Activated T-cell treated with anti-CD3 and anti-CD28 coated beads, Interleukin-2, amount 50 U/mL, for 4 hours (primary cell): ENCODE data around the gene RPS6KB2. TPM values are rescaled to one million over a fixed set of nuclear protein-coding genes. Genes with fewer than 3 reads are reported as not detected.
"Not testable (repeated sequence)": the region's sequence is repeated elsewhere in the genome, so short reads cannot be mapped to it uniquely, and the experiment has no call there.

Experiments used
- ATAC-seq, 2 donors: fragments of 200-7000 bp; cut with Tn5 transposase; one replicate each; pipeline ENCODE4 v1.10.0; 2021
- DNase-seq: peaks from one replicate; pipeline ENCODE4 v3.0.0-alpha.2; 2020
- H3K27me3 Mint-ChIP-seq: one replicate; pipeline ENCODE4 v1.8.0; 2021; ENCODE audit warnings: low read depth, mixed read lengths
- H3K36me3 Mint-ChIP-seq: one replicate; pipeline ENCODE4 v1.8.0; 2022; ENCODE audit warnings: mixed read lengths; ENCODE audit not compliant: insufficient read depth
- H3K4me1 Mint-ChIP-seq: one replicate; pipeline ENCODE4 v1.8.0; 2021; ENCODE audit warnings: low read depth, mixed read lengths
- H3K4me3 Mint-ChIP-seq: one replicate; pipeline ENCODE4 v1.8.0; 2021; ENCODE audit warnings: mild to moderate bottlenecking, moderate library complexity, mixed read lengths
- H3K9me3 Mint-ChIP-seq: one replicate; pipeline ENCODE4 v1.8.0; 2021; ENCODE audit warnings: mixed read lengths
- total RNA-seq, 3 donors: library from RNA; stranded (reverse); gene quantifications; one replicate each; pipeline ENCODE4 v1.2.1, GENCODE V29; 2021

Gene RPS6KB2
- total RNA-seq, 3 donors from 2014 or later: 90.3 to 97.2 (median 92.7) TPM

GRCh38 chr11:67393437-67393836 is 34.9 kb upstream of the RPS6KB2 start:
- no peak for DNase-seq
- ATAC-seq: no peak
- Mint-ChIP-seq H3K4me3 (peak overlapping the region; percentile 92), H3K27me3 (no peaks in the 10 kb centered on the region), H3K9me3 (no peaks in the 10 kb centered on the region), H3K36me3 (peaks cover 8% of the 10 kb centered on the region), H3K4me1 (peaks cover 52% of the 10 kb centered on the region)

- peaks cover 8% of the 10 kb centered on the region for H3K36me3 Mint-ChIP-seq
- ATAC-seq (no peak), DNase-seq (no peak)
- no peaks in the 10 kb centered on the region for H3K27me3 Mint-ChIP-seq
- peaks cover 53% of the 10 kb centered on the region for H3K4me1 Mint-ChIP-seq
- H3K4me3 Mint-ChIP-seq: peak overlapping the region; percentile 92
- H3K9me3 Mint-ChIP-seq: no peaks in the 10 kb centered on the region
Observed at GRCh38 chr11:67393990-67394389, 34.3 kb upstream of the RPS6KB2 start.

- Mint-ChIP-seq H3K27me3 (no peaks in the 10 kb centered on the region), H3K9me3 (no peaks in the 10 kb centered on the region), H3K4me3 (no peak overlapping the region), H3K4me1 (peaks cover 56% of the 10 kb centered on the region), H3K36me3 (peaks cover 8% of the 10 kb centered on the region)
- DNase-seq (no peak), ATAC-seq (no peak)
Observed at GRCh38 chr11:67395555-67396258, 32.6 kb upstream of the RPS6KB2 start.

GRCh38 chr11:67396259-67396581 is 32.1 kb upstream of the RPS6KB2 start:
- DNase-seq (no peak), ATAC-seq (no peak)
- H3K36me3 Mint-ChIP-seq: peaks cover 8% of the 10 kb centered on the region
- no peak overlapping the region for H3K4me3 Mint-ChIP-seq
- peaks cover 55% of the 10 kb centered on the region for H3K4me1 Mint-ChIP-seq
- H3K9me3 Mint-ChIP-seq: no peaks in the 10 kb centered on the region
- no peaks in the 10 kb centered on the region for H3K27me3 Mint-ChIP-seq

- no peak for ATAC-seq
- Mint-ChIP-seq H3K4me3 (no peak overlapping the region), H3K4me1 (peaks cover 53% of the 10 kb centered on the region), H3K27me3 (no peaks in the 10 kb centered on the region), H3K9me3 (no peaks in the 10 kb centered on the region), H3K36me3 (peaks cover 8% of the 10 kb centered on the region)
- DNase-seq: no peak
Observed at GRCh38 chr11:67396587-67397389, 31.5 kb upstream of the RPS6KB2 start.

GRCh38 chr11:67397536-67397935 is 30.8 kb upstream of the RPS6KB2 start:
- H3K4me3 Mint-ChIP-seq: no peak overlapping the region
- ATAC-seq (no peak), DNase-seq (no peak)
- H3K9me3 Mint-ChIP-seq: no peaks in the 10 kb centered on the region
- H3K4me1 Mint-ChIP-seq: peaks cover 55% of the 10 kb centered on the region
- peaks cover 8% of the 10 kb centered on the region for H3K36me3 Mint-ChIP-seq
- H3K27me3 Mint-ChIP-seq: no peaks in the 10 kb centered on the region

GRCh38 chr11:67397986-67398660 is 30.2 kb upstream of the RPS6KB2 start:
- Mint-ChIP-seq H3K4me1 (peaks cover 54% of the 10 kb centered on the region), H3K36me3 (peaks cover 8% of the 10 kb centered on the region), H3K9me3 (no peaks in the 10 kb centered on the region), H3K4me3 (no peak overlapping the region), H3K27me3 (no peaks in the 10 kb centered on the region)
- DNase-seq (no peak), ATAC-seq (no peak)

- H3K27me3 Mint-ChIP-seq: no peaks in the 10 kb centered on the region
- H3K9me3 Mint-ChIP-seq: no peaks in the 10 kb centered on the region
- peaks cover 52% of the 10 kb centered on the region for H3K4me1 Mint-ChIP-seq
- ATAC-seq (no peak), DNase-seq (no peak)
- H3K36me3 Mint-ChIP-seq: peaks cover 5% of the 10 kb centered on the region
- H3K4me3 Mint-ChIP-seq: peak overlapping the region; percentile 16
Observed at GRCh38 chr11:67398661-67399563, 29.4 kb upstream of the RPS6KB2 start.

GRCh38 chr11:67400251-67400941 is 27.9 kb upstream of the RPS6KB2 start:
- Mint-ChIP-seq H3K4me3 (peak overlapping the region; percentile 88), H3K4me1 (peaks cover 64% of the 10 kb centered on the region), H3K36me3 (peaks cover 5% of the 10 kb centered on the region), H3K9me3 (no peaks in the 10 kb centered on the region), H3K27me3 (no peaks in the 10 kb centered on the region)
- no peak for DNase-seq
- no peak for ATAC-seq

- peaks cover 5% of the 10 kb centered on the region for H3K36me3 Mint-ChIP-seq
- no peaks in the 10 kb centered on the region for H3K9me3 Mint-ChIP-seq
- DNase-seq: peak; percentile 5
- no peaks in the 10 kb centered on the region for H3K27me3 Mint-ChIP-seq
- peaks cover 69% of the 10 kb centered on the region for H3K4me1 Mint-ChIP-seq
- peak in 1 of 2 donors; percentile 1 for ATAC-seq
- H3K4me3 Mint-ChIP-seq: peak overlapping the region; percentile 88
Observed at GRCh38 chr11:67400942-67401494, 27.3 kb upstream of the RPS6KB2 start.

- H3K36me3 Mint-ChIP-seq: peaks cover 5% of the 10 kb centered on the region
Observed at GRCh38 chr11:67401495-67402191, 26.7 kb upstream of the RPS6KB2 start, which contains the start of gene PPP1CA. Gene PPP1CA (minus strand): TSS chr11:67401858. CDS start chr11:67401782, 76 bp downstream.

GRCh38 chr11:67402192-67402839 is 26.0 kb upstream of the RPS6KB2 start:
- H3K27me3 Mint-ChIP-seq, H3K36me3 Mint-ChIP-seq, ATAC-seq, H3K9me3 Mint-ChIP-seq: not testable (repeated sequence)
- H3K4me1 Mint-ChIP-seq: peaks cover 73% of the 10 kb centered on the region
- peak overlapping the region; percentile 88 for H3K4me3 Mint-ChIP-seq
- DNase-seq: peak; percentile 4

More at GRCh38 chr11:67401495-67402191, 26.7 kb upstream of the RPS6KB2 start, which contains the start of gene PPP1CA:
- no peaks in the 10 kb centered on the region for H3K27me3 Mint-ChIP-seq
- H3K4me1 Mint-ChIP-seq: peaks cover 71% of the 10 kb centered on the region
- peak; percentile 75 to 77 for ATAC-seq
- peak within 1 kb of the TSS; percentile 88 for H3K4me3 Mint-ChIP-seq
- DNase-seq: peak; percentile 92
- no peaks in the 10 kb centered on the region for H3K9me3 Mint-ChIP-seq
